VCaP (cell line): ENCODE data around the gene SNAI3.

ENCODE experiments used
- H3K27ac ChIP-seq: fragments of 450-650 bp; 2 replicates; pipeline ENCODE4 v1.5.1; 2017
- TF ChIP-seq, protein P1 (sequence below): fragments of 450-650 bp; conservative IDR thresholded peaks from 2 replicates; pipeline ENCODE4 v1.5.1; 2017; ENCODE audit warnings: mild to moderate bottlenecking, moderate library complexity

Gene SNAI3

DNA sequence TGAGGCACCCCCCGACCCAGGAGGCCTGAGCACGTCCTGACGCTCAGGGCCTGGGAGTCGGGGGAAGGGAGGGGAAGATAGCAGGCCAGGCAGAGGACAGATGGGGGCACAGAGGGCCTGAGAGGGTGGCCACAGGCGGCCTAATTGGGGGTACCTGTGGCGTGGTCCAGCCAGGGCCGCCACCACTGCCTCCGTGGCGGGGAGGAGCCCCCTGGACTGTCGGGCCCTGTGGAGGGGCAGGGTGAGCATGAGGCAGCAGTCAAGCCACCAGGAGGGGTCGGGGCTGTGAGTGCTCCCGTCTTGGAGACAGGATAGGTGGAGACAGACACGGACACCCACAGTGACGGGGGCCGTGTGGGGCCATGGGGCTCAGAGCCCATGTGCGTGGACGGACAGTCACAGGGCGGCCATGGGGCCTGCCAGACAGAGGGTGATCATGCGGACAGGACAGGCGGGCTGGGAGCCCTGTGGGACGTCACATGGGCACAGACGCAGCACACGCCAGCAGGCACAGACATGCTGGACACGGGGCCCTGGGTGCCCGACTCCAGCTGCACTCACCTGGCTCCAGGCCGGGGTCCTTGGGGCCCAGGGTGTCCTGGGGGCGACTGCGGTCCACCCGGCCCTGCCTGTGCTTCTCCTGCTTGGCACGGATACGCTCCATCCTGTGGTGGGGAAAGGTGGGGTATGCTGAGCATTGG lies 38.7 kb upstream of the SNAI3 start:
- H3K27ac ChIP-seq = no peak overlapping the region
- TF ChIP-seq, protein P1, sequence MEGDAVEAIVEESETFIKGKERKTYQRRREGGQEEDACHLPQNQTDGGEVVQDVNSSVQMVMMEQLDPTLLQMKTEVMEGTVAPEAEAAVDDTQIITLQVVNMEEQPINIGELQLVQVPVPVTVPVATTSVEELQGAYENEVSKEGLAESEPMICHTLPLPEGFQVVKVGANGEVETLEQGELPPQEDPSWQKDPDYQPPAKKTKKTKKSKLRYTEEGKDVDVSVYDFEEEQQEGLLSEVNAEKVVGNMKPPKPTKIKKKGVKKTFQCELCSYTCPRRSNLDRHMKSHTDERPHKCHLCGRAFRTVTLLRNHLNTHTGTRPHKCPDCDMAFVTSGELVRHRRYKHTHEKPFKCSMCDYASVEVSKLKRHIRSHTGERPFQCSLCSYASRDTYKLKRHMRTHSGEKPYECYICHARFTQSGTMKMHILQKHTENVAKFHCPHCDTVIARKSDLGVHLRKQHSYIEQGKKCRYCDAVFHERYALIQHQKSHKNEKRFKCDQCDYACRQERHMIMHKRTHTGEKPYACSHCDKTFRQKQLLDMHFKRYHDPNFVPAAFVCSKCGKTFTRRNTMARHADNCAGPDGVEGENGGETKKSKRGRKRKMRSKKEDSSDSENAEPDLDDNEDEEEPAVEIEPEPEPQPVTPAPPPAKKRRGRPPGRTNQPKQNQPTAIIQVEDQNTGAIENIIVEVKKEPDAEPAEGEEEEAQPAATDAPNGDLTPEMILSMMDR = no peak

DNA sequence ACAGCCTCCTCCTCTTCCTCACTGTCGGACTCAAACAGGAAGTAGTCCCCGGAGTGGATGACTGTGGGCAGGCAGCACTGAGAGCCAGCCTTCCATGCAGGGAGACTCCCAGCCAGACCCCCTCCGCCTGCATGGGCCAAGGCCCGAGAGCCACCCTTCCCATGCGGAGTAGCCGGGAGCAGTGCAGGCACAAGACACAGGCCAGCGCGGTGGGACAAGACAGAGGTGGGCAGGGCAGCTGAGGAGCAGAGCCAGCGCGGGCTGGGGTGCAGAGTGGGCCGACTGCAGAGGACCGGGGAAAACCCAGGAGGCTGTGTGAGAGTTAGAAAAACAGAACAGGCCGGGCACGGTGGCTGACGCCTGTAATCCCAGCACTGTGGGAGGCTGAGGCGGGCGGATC lies 37.6 kb upstream of the SNAI3 start:
- no peak overlapping the region for H3K27ac ChIP-seq
- TF ChIP-seq, protein P1 = no peak

DNA sequence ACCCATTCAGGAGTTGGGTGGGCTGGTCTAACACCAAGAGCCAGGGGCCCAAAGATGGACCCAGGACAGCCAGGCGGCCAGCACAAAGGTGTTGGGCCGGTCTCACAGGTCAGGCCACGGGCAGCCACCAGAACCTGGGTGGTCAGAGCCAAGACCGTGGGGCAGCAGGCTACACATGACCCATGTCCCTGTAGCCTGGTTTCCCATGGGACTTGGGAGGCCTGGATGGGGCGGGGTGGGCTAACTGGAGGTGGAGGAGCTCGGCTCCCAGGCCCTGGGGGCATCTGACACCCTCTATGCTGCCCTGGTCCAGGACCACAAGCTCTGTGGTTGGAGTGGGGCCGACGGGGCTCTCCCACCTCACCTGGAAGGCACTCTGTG lies 37.2 kb upstream of the SNAI3 start:
- H3K27ac ChIP-seq = no peak overlapping the region
- TF ChIP-seq, protein P1 = no peak

DNA sequence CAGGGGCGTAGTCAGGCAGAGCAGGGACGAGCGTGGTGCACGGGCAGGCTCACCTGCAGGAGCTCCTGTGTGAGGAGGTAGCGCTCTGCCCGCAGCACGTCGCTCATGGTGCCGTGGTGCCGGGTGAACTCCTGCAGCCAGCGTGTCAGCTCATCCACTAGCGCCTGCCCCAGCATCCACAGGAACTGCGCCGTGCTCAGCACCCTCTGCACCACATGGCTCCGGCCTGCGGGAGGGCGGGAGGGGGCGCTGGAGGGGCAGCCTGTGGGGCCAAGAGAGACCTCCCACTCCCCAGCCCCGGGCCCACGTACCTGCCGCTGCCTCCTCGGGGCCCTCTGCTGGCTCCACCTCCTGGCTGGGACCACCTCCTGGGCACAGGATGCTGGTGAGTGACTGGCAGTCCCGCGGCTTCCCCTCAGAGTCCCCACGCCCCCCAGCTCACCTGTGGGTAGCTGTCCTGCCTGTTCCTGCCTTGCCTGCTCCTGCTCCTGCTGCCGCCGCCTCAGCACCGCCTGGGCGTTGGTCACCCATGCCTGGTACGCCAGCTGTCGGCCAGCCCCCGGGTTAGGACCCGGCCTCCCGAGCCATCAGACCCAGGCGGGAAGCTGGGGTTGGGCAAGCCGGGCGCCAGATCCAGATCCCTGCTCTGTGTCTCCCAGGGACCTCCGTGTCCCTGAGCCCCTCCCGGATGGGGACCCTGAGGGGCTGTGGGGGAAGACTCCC lies 36.6 kb upstream of the SNAI3 start:
- TF ChIP-seq, protein P1 = no peak
- no peak overlapping the region for H3K27ac ChIP-seq

DNA sequence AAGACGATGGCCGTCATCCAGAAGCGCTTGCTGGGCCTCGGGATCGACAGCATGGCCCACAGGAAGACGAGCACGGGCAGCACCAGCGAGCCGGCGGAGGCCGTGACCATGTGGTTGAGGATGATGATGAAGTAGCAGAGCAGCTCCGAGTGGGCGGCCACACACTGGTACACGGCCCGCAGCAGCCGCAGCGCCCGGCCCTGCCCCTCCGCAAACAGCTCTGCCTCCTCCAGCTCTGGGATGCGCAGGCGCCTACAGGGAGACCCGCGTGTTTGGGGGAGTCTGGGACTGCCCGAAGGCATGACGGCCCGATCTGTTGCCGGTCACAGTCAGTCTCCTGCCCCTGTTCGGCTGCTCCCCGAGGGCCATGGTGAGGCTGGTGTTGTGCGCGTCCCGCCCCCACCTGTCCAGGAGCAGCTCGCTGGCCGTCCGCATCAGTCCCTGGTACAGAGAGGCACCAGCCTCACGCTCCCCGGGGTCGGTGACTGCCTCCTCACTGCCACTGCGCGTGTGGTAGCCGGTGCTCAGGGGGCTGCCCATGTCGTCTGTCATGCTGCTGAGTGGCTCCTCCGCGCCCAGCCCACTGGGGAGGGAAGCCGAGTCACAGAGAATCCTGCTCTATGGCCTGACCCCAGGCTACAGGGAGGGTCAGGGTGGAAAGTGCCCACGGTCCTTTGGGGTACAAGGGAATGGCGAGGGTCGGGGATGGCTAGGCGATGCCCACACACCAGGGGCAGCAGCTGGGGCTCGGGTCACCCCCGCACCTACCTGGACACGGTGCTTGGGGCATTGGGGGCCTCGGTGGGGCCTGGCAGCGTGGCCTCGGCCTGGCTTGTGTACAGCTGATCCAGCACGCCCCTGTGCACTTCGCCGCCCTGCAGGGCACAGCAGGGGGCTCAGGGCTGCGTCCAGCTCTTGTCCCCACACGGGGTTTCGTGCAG lies 35.8 kb upstream of the SNAI3 start:
- H3K27ac ChIP-seq = no peak overlapping the region
- TF ChIP-seq, protein P1 = no peak

DNA sequence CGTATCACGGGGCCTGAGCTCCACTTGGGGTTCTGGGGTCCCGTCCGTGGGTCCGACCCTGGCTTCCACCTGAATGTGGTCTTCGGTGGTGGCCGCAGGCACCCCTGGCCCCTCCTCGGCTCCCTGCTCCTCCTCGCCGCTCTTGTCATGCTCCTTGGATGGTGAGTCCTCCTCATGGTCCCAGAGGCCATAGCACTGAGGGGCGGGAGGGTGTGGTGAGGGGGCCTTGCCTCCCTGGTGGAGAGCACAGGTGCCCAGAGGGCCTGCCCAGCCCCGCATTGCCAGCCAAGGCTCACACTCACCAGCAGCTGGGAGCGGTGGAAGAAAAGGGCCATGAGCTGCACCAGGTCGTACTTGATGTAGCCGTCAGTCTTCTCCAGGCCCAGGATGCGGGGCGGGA lies 34.9 kb upstream of the SNAI3 start:
- TF ChIP-seq, protein P1 = no peak
- H3K27ac ChIP-seq = no peak overlapping the region
